NB4 (cell line): ENCODE measurements around the gene PAM.

Source experiments
- CTCF ChIP-seq: IDR thresholded peaks from one replicate; pipeline ENCODE4 v1.5.1; 2012; ENCODE audit warnings: low read depth, low read length
- MAX ChIP-seq: IDR thresholded peaks from 2 replicates; pipeline ENCODE4 v1.6.1; 2011; ENCODE audit warnings: low read depth, low read length
- POLR2A ChIP-seq: IDR thresholded peaks from 2 replicates; pipeline ENCODE4 v1.6.1; 2011; ENCODE audit warnings: mild to moderate bottlenecking; ENCODE audit not compliant: insufficient read length; ENCODE audit errors: extremely low read depth

- TF ChIP-seq CTCF (no peak), MAX (no peak), POLR2A (no peak)
These were observed 203.9 kb downstream of the PAM start for GRCh38 chr5:102959055-102959454.
